WERI-Rb-1 (cell line): ENCODE data around the gene NEB.

Experiments used
- DNase-seq: peaks from one replicate; pipeline ENCODE4 v3.0.0-alpha.2; 2020
- H3K27ac ChIP-seq: fragments of 250-450 bp; sonication (Bioruptor Pico); 2 replicates; pipeline ENCODE4 v1.5.1; 2020; ENCODE audit warnings: mild to moderate bottlenecking, moderate library complexity
- H3K27me3 ChIP-seq: fragments of 250-450 bp; sonication (Bioruptor Pico); 2 replicates; pipeline ENCODE4 v1.5.1; 2021; ENCODE audit warnings: mild to moderate bottlenecking, low read depth, moderate library complexity; ENCODE audit not compliant: insufficient read depth, severe bottlenecking
- H3K36me3 ChIP-seq: fragments of 250-450 bp; sonication (Bioruptor Pico); 2 replicates; pipeline ENCODE4 v1.5.1; 2020; ENCODE audit warnings: mild to moderate bottlenecking, moderate library complexity
- H3K4me3 ChIP-seq: 2 replicates; pipeline ENCODE4 v1.5.1; 2011; ENCODE audit warnings: low read depth, mild to moderate bottlenecking, control low read depth, low read length
- H3K9me3 ChIP-seq: fragments of 250-450 bp; sonication (Bioruptor Pico); 2 replicates; pipeline ENCODE4 v1.5.1; 2021; ENCODE audit warnings: mild to moderate bottlenecking, moderate library complexity; ENCODE audit not compliant: severe bottlenecking
- TF ChIP-seq, protein P1 (sequence below): IDR thresholded peaks from 2 replicates; pipeline ENCODE4 v1.5.1; 2011; ENCODE audit warnings: low read depth, mild to moderate bottlenecking, control low read depth, inconsistent platforms, low read length

The NEB gene

DNA sequence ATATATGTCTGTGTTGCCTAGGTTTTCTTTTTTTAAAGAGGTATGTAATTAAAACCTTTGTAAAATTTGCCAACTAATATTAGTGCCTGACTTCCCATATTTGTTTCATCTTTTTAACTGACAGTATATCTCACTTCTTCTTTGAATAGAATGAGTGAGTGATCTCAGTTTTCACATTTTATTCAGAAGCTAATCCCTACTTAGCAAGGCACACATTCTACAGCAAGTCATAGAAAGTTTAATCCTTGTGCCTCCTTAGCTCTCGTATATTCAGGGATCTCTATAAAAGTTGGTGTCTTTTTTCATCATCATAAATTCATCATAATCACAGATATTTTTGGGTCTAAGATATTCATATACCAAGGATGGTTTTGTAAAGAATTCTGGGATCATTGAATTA is 258.0 kb downstream of the NEB start:
- DNase-seq: no peak
- no peak overlapping the region for H3K27ac ChIP-seq
- no peak overlapping the region for H3K4me3 ChIP-seq
- H3K27me3 ChIP-seq: no peaks in the 10 kb centered on the region
- H3K36me3 ChIP-seq: peaks cover 76% of the 10 kb centered on the region
- no peaks in the 10 kb centered on the region for H3K9me3 ChIP-seq
- TF ChIP-seq, protein P1, sequence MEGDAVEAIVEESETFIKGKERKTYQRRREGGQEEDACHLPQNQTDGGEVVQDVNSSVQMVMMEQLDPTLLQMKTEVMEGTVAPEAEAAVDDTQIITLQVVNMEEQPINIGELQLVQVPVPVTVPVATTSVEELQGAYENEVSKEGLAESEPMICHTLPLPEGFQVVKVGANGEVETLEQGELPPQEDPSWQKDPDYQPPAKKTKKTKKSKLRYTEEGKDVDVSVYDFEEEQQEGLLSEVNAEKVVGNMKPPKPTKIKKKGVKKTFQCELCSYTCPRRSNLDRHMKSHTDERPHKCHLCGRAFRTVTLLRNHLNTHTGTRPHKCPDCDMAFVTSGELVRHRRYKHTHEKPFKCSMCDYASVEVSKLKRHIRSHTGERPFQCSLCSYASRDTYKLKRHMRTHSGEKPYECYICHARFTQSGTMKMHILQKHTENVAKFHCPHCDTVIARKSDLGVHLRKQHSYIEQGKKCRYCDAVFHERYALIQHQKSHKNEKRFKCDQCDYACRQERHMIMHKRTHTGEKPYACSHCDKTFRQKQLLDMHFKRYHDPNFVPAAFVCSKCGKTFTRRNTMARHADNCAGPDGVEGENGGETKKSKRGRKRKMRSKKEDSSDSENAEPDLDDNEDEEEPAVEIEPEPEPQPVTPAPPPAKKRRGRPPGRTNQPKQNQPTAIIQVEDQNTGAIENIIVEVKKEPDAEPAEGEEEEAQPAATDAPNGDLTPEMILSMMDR: no peak

DNA sequence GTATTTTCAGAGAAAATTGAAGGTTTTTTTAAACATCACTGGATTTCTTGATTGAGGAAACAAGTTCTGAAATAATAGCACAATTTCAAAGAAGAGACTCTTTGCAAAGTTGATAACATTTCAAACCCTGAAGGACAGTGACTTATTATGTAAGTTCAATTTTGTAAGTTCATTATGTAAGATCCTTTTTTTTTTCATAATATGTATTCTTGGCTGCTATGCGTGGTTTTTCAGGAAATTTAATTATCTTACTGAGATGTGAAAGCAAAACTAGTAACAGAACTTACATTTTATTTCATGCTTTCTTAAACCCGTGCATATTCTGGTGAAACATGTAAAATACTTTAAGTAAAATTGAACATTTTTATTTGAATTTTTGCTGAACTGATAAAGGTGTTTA is 259.2 kb downstream of the NEB start:
- no peak overlapping the region for H3K4me3 ChIP-seq
- H3K27me3 ChIP-seq: no peaks in the 10 kb centered on the region
- no peaks in the 10 kb centered on the region for H3K9me3 ChIP-seq
- TF ChIP-seq, protein P1: no peak
- H3K36me3 ChIP-seq: peaks cover 81% of the 10 kb centered on the region
- DNase-seq: no peak
- H3K27ac ChIP-seq: no peak overlapping the region

DNA sequence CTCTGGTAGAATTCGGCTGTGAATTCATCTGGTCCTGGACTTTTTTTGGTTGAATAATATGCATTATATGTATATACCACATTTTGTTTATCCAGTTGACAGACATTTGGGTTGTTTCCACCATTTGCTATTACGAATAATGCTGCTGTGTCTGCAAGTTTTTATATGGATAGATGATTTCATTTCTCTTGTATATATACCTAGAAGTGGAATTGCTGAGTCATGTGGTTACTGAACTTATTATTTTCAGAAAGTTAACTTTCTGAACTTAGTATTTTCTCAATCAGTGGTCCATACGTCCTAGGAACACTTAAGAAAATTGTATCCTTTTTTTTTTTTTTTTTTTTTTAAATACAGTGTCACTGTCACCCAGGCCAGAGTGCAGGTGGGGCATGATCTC is 261.3 kb downstream of the NEB start:
- Histone ChIP-seq H3K4me3 (no peak overlapping the region), H3K27me3 (no peaks in the 10 kb centered on the region), H3K9me3 (no peaks in the 10 kb centered on the region), H3K27ac (no peak overlapping the region), H3K36me3 (peaks cover 91% of the 10 kb centered on the region)
- DNase-seq: no peak
- TF ChIP-seq, protein P1: no peak

DNA sequence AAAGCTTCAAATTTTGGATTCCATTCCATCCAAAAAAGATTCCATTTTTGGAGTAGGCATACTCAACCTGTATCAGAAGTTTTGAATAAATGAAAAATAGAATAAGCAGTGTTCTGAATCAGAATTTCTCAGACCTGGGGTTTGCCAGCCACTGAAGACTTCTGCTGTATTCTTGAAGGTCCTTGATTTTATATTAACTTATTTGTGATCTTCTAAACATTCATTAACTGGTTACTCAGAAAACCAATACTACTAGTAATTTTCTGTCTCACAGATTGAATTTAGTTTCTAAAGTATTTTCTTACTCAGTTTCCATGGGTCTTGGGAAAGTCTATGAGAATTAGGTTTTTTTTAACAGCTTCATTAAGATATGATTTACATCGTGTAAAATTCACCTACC is 263.7 kb downstream of the NEB start:
- Histone ChIP-seq H3K36me3 (peaks cover 92% of the 10 kb centered on the region), H3K9me3 (no peaks in the 10 kb centered on the region), H3K27me3 (no peaks in the 10 kb centered on the region), H3K4me3 (no peak overlapping the region), H3K27ac (no peak overlapping the region)
- no peak for DNase-seq
- TF ChIP-seq, protein P1: no peak

DNA sequence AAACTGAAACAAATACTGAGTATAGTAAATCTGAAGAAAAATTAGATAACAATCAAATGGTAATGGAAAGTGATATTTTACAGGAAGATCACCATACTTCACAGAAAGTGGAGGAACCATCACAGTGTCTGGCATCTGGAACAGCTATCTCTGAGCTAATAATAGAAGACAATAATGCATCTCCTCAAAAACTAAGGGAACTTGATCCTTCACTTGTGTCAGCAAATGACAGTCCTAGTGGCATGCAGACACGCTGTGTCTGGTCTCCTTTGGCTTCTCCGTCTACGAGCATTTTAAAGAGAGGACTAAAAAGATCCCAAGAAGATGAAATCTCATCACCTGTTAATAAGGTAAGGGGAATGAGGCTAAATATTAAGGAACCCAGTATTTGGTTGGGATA is 268.5 kb downstream of the NEB start:
- Histone ChIP-seq H3K4me3 (no peak overlapping the region), H3K27me3 (no peaks in the 10 kb centered on the region), H3K36me3 (peaks cover 95% of the 10 kb centered on the region), H3K9me3 (no peaks in the 10 kb centered on the region), H3K27ac (no peak overlapping the region)
- DNase-seq: no peak
- TF ChIP-seq, protein P1: no peak

DNA sequence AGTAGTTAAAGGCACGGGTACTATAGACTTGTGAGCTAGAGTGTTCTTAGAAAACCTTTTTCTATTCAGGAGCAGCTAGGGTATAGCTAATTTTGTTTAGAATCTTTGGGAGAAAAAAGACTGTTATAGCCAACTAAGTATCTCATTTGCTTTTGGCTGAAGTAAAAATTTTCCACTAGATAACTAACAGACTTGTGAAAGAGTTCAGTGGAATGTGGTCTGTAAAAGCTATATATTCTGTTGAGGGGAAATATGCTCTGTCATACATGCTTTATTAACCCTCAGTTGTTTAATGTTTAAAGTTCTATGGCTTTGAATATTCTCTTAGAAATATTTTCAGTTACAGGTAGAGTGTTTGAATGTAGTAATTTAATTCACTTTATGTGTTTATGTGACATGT is 274.9 kb downstream of the NEB start:
- no peaks in the 10 kb centered on the region for H3K27me3 ChIP-seq
- TF ChIP-seq, protein P1: no peak
- peaks cover 99% of the 10 kb centered on the region for H3K36me3 ChIP-seq
- H3K9me3 ChIP-seq: no peaks in the 10 kb centered on the region
- no peak for DNase-seq
- no peak overlapping the region for H3K27ac ChIP-seq
- H3K4me3 ChIP-seq: no peak overlapping the region
